Smooth muscle cell (in vitro differentiated cells): ENCODE measurements around the gene INTS3. TPM values are rescaled to one million over a fixed set of nuclear protein-coding genes. Genes with fewer than 3 reads are reported as not detected.

ENCODE experiments used
- DNase-seq: peaks from one replicate; lab custom pipeline; 2025; ENCODE audit not compliant: unreplicated experiment; lab: John Stamatoyannopoulos, UW
- H2AFZ ChIP-seq: fragments of 200-600 bp; sonication (generic); 2 replicates; pipeline ENCODE4 v1.6.0; 2016; ENCODE audit warnings: antibody characterized with exemption, low read depth, mild to moderate bottlenecking
- H3F3A ChIP-seq: fragments of 200-600 bp; sonication (generic); 2 replicates; pipeline ENCODE4 v1.6.0; 2017; ENCODE audit warnings: antibody characterized with exemption, low read depth
- H3K27ac ChIP-seq: fragments of 200-600 bp; sonication (generic); 2 replicates; pipeline ENCODE4 v1.5.1; 2016; ENCODE audit warnings: low read depth, mild to moderate bottlenecking
- H3K27me3 ChIP-seq: fragments of 200-600 bp; sonication (generic); 2 replicates; pipeline ENCODE4 v1.6.1; 2016; ENCODE audit warnings: low read depth, mild to moderate bottlenecking
- H3K36me3 ChIP-seq: fragments of 200-600 bp; sonication (generic); 2 replicates; pipeline ENCODE4 v1.5.1; 2016; ENCODE audit warnings: low read depth
- H3K4me1 ChIP-seq: fragments of 200-600 bp; sonication (generic); 2 replicates; pipeline ENCODE4 v1.5.1; 2016; ENCODE audit warnings: low read depth
- H3K4me2 ChIP-seq: fragments of 200-600 bp; sonication (generic); 2 replicates; pipeline ENCODE4 v1.6.0; 2016; ENCODE audit warnings: mild to moderate bottlenecking
- H3K4me3 ChIP-seq: fragments of 200-600 bp; sonication (generic); 2 replicates; pipeline ENCODE4 v1.5.1; 2016; ENCODE audit warnings: mild to moderate bottlenecking
- H3K79me2 ChIP-seq: fragments of 200-600 bp; sonication (generic); 2 replicates; pipeline ENCODE4 v1.6.0; 2016; ENCODE audit warnings: low read depth, mild to moderate bottlenecking
- H3K9ac ChIP-seq: fragments of 200-600 bp; sonication (generic); 2 replicates; pipeline ENCODE4 v1.6.0; 2016; ENCODE audit warnings: low read depth
- H3K9me3 ChIP-seq: fragments of 200-600 bp; sonication (generic); replicated peaks from 2 replicates; pipeline ENCODE4 v1.5.1; 2016; ENCODE audit warnings: low read depth
- H4K20me1 ChIP-seq: fragments of 200-600 bp; sonication (generic); 2 replicates; pipeline ENCODE4 v1.6.0; 2016; ENCODE audit warnings: low read depth
- CTCF ChIP-seq: fragments of 200-600 bp; sonication (generic); IDR thresholded peaks from 2 replicates; pipeline ENCODE4 v1.5.1; 2017; ENCODE audit warnings: borderline replicate concordance, mild to moderate bottlenecking, antibody characterized with exemption; ENCODE audit not compliant: insufficient read depth, poor library complexity, severe bottlenecking
- WGBS: methylation state at CpG from one replicate; pipeline ENCODE4 v1.1.7; 2016; ENCODE audit warnings: low lambda C conversion rate; 5-methylcytosine and 5-hydroxymethylcytosine counted together
- polyA plus RNA-seq: library from polyadenylated mRNA; unstranded; fragments of >200 nt; fragmentation: Nextera tagmentation; extraction: Ambion mirVana; gene quantifications from 2 replicates; pipeline ENCODE4 v1.2.1, GENCODE V29; 2016
- total RNA-seq: library from RNA; depleted of rRNA; stranded (reverse); fragments of >200 nt; gene quantifications from 2 replicates; pipeline ENCODE4 v1.2.3, GENCODE V29; 2014

INTS3 gene
- total and polyA plus RNA-seq, 2 experiments from 2014 or later = 22.3 to 33.6 TPM

DNA sequence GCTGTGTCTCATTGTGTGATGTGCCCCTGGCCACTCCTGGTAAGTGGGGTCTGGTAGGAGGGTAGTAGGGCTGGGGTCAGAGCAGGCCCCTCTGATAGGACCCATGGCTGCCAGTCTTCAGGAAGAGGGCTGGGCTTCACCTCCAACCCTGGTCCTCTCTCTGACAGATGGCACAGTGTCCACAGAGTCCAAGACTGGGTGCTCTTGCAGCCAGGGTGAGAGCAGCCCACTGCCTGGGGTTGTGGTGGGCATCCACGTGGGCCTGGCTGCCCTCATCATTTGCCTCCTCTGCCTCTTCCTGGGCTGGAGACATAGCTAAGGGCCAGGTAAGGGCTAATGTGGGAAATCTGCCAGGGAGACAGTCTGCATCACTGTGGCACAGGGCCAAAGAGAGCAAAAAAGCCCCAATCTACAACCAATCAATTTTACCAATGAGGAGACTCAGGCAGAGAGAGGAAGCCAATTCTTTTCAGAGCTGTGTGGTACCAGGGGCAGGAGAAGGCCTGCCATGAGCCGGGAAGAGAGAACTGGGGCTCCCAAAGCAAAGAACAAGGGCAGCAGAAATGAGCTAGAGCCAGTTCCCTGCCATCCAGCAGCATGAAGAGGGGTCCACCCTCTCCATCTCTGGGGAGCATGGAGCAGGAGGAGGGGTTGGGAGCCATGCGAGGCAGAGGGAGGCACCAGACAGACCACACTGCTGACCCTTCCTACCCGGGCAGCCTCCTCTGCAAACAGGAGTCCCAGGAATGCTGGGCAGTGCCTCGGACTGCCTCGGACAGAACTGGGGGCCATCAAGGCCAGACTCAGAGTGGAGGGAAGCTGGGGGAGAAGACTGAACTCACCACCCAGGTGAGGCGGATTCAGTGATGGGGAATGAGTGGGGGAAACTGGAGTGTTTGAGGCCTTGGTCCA lies 74.2 kb downstream of the INTS3 start:
- Histone ChIP-seq H3F3A (no peaks in the 10 kb centered on the region), H3K9me3 (no peaks in the 10 kb centered on the region), H3K36me3 (no peaks in the 10 kb centered on the region), H3K27ac (no peak overlapping the region), H3K27me3 (no peaks in the 10 kb centered on the region), H2AFZ (no peak overlapping the region), H3K79me2 (no peaks in the 10 kb centered on the region), H3K9ac (no peak overlapping the region), H3K4me2 (no peak overlapping the region), H3K4me3 (no peak overlapping the region), H4K20me1 (no peaks in the 10 kb centered on the region), H3K4me1 (no peaks in the 10 kb centered on the region)
- no peak for TF ChIP-seq CTCF
- DNase-seq = no peak
- 97% methylated on average over 7 of the region's 7 CpGs for WGBS

- H3K27ac ChIP-seq = no peak overlapping the region
- H3K4me3 ChIP-seq = no peak overlapping the region
- H3K4me1 ChIP-seq = no peaks in the 10 kb centered on the region
- no peak for DNase-seq
- no peaks in the 10 kb centered on the region for H3K27me3 ChIP-seq
- H3K36me3 ChIP-seq = no peaks in the 10 kb centered on the region
- no peak overlapping the region for H3K9ac ChIP-seq
- H3F3A ChIP-seq = no peaks in the 10 kb centered on the region
- H3K4me2 ChIP-seq = no peak overlapping the region
- H3K79me2 ChIP-seq = no peaks in the 10 kb centered on the region
- H3K9me3 ChIP-seq = no peaks in the 10 kb centered on the region
- H4K20me1 ChIP-seq = no peaks in the 10 kb centered on the region
- no peak overlapping the region for H2AFZ ChIP-seq
- 91% methylated on average over 3 of the region's 3 CpGs for WGBS
- TF ChIP-seq CTCF = no peak
Observed at GRCh38 chr1:153803470-153804056, 75.7 kb downstream of the INTS3 start.

- H3K9me3 ChIP-seq = no peaks in the 10 kb centered on the region
- no peaks in the 10 kb centered on the region for H3K27me3 ChIP-seq
- no peak for TF ChIP-seq CTCF
- no peak overlapping the region for H2AFZ ChIP-seq
- H3K4me3 ChIP-seq = no peak overlapping the region
- 74% methylated on average over 2 of the region's 2 CpGs for WGBS
- no peaks in the 10 kb centered on the region for H4K20me1 ChIP-seq
- no peaks in the 10 kb centered on the region for H3K4me1 ChIP-seq
- no peaks in the 10 kb centered on the region for H3K79me2 ChIP-seq
- H3F3A ChIP-seq = no peaks in the 10 kb centered on the region
- no peak overlapping the region for H3K27ac ChIP-seq
- H3K9ac ChIP-seq = no peak overlapping the region
- no peak overlapping the region for H3K4me2 ChIP-seq
- H3K36me3 ChIP-seq = no peaks in the 10 kb centered on the region
- no peak for DNase-seq
Observed at GRCh38 chr1:153804112-153804511, 76.3 kb downstream of the INTS3 start.
